Activated CD4-positive, alpha-beta T cell treated with anti-CD3 and anti-CD28 coated beads for 36 hours (primary cell): ENCODE results near the gene NTN3. TPM values are rescaled to one million over a fixed set of nuclear protein-coding genes. Genes with fewer than 3 reads are reported as not detected.

Experiments
- ATAC-seq: fragments of 200-7000 bp; cut with Tn5 transposase; one replicate; pipeline ENCODE4 v1.10.0; 2021; ENCODE audit warnings: mild to moderate bottlenecking, moderate library complexity
- CTCF ChIA-PET: fragments of 350-600 bp; sonication (Branson Sonifier 250); formaldehyde crosslinking; loops from one replicate; lab custom pipeline; 2021; ENCODE audit warnings: antibody characterized with exemption; lab: Charles Lee
- POLR2A ChIA-PET: fragments of 350-600 bp; sonication (Branson Sonifier 250); formaldehyde crosslinking; loops from one replicate; lab custom pipeline; 2021; ENCODE audit warnings: antibody characterized with exemption, inconsistent platforms; lab: Charles Lee
- DNase-seq: peaks from one replicate; pipeline ENCODE4 v3.0.0-alpha.2; 2020
- H3K27ac Mint-ChIP-seq: one replicate; pipeline ENCODE4 v1.8.0; 2021; ENCODE audit warnings: mixed read lengths
- H3K27me3 Mint-ChIP-seq: one replicate; pipeline ENCODE4 v1.8.0; 2021; ENCODE audit warnings: mixed read lengths
- H3K36me3 Mint-ChIP-seq: one replicate; pipeline ENCODE4 v1.8.0; 2021; ENCODE audit warnings: low read depth, mixed read lengths
- H3K4me1 Mint-ChIP-seq: one replicate; pipeline ENCODE4 v1.8.0; 2021; ENCODE audit warnings: mixed read lengths
- H3K4me3 Mint-ChIP-seq: one replicate; pipeline ENCODE4 v1.8.0; 2021; ENCODE audit warnings: mild to moderate bottlenecking, moderate library complexity, mixed read lengths
- H3K9me3 Mint-ChIP-seq: one replicate; pipeline ENCODE4 v1.8.0; 2021; ENCODE audit warnings: low read depth, mixed read lengths
- intact Hi-C, 2 experiments: fragments of 100-400 bp; cut with DNase I in 1 of 2; cut with micrococcal nuclease in 1 of 2; formaldehyde crosslinking; loops; one replicate each; pipeline versions ENCODE4 v1.14.2 to v1.15.1; 2022 to 2024; cut with DNase I, micrococcal nuclease
- total RNA-seq, 2 experiments: library from RNA; stranded (reverse); gene quantifications; one replicate each; pipeline ENCODE4 v1.2.3, GENCODE V29; 2021

Gene NTN3
- total RNA-seq, 2 experiments from 2014 or later, result not detected

DNA sequence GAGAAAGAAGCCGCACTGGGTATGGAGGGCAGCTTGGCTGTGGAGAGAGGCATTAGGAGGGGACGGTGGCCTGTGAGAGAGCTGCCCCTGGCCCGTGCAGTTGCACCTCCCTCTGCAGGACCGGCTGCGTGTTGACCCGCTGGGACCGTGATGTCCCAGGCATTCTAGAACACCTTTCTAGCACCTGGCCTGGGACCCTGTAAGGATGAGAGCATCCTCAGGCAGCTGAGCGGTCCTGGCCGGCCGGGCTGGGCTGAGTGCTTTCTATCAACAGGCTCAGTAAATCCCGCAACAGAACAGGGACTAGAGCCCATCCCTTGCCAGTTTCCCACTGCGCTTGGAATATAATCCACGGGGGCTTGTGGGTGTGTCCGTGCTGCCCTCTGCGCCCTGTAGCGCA, 18.5 kb downstream of the NTN3 start:
- H3K9me3 Mint-ChIP-seq, result no peaks in the 10 kb centered on the region
- intact Hi-C loops, result loop anchor here in 1 of 2 experiments (5.0 to 10.0 kb wide), 2 partner anchors 292 to 465 kb away; partner anchors contain the start of genes CASKIN1 and NHERF2
- no peak for ATAC-seq
- H3K4me1 Mint-ChIP-seq, result peaks cover 14% of the 10 kb centered on the region
- H3K27ac Mint-ChIP-seq, result no peak overlapping the region
- no peak for DNase-seq
- CTCF ChIA-PET, result no interaction called here
- POLR2A ChIA-PET, result interaction anchor here (0.6 kb wide), 1 partner anchor 43 kb away, joined by 3 read pairs; no protein-coding TSS in a partner anchor
- no peak overlapping the region for H3K4me3 Mint-ChIP-seq
- peaks cover 2% of the 10 kb centered on the region for H3K36me3 Mint-ChIP-seq
- H3K27me3 Mint-ChIP-seq, result no peaks in the 10 kb centered on the region

GRCh38 chr16:2490190-2491105, 19.4 kb downstream of the NTN3 start:
- no peak overlapping the region for H3K4me3 Mint-ChIP-seq
- intact Hi-C loops, result no loop called here
- peaks cover 2% of the 10 kb centered on the region for H3K36me3 Mint-ChIP-seq
- ChIA-PET POLR2A (no interaction called here), CTCF (no interaction called here)
- no peaks in the 10 kb centered on the region for H3K27me3 Mint-ChIP-seq
- peaks cover 14% of the 10 kb centered on the region for H3K4me1 Mint-ChIP-seq
- no peaks in the 10 kb centered on the region for H3K9me3 Mint-ChIP-seq
- DNase-seq (no peak), ATAC-seq (no peak)
- H3K27ac Mint-ChIP-seq, result no peak overlapping the region

DNA sequence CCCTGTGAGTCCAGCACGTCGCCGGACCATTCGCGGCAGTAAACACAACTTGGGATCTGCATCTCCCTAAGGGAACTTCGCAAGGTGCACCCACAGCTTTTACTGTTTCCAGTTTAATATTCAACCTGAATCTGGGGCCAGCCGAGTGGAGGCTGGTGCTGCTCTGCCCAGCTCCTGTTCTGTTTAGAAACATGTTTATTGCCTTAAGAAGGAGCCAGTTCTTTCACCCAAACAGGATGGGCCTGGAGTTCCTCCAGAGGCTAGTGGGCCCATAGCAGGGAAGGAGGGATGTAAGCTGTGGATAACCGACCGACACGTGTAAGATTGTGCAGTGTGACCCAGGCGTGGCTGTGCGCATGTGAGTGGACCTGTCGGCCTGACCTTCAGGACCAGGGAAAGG, 21.2 kb downstream of the NTN3 start:
- CTCF ChIA-PET, result no interaction called here
- DNase-seq (no peak), ATAC-seq (no peak)
- H3K9me3 Mint-ChIP-seq, result no peaks in the 10 kb centered on the region
- H3K4me3 Mint-ChIP-seq, result no peak overlapping the region
- H3K4me1 Mint-ChIP-seq, result peaks cover 7% of the 10 kb centered on the region
- H3K27ac Mint-ChIP-seq, result no peak overlapping the region
- intact Hi-C loops, result no loop called here
- no peaks in the 10 kb centered on the region for H3K36me3 Mint-ChIP-seq
- POLR2A ChIA-PET, result no interaction called here
- H3K27me3 Mint-ChIP-seq, result no peaks in the 10 kb centered on the region

- no peak for ATAC-seq
- Mint-ChIP-seq H3K27ac (no peak overlapping the region), H3K27me3 (no peaks in the 10 kb centered on the region), H3K4me3 (no peak overlapping the region), H3K9me3 (no peaks in the 10 kb centered on the region), H3K36me3 (no peaks in the 10 kb centered on the region), H3K4me1 (no peaks in the 10 kb centered on the region)
- no peak for DNase-seq
- CTCF ChIA-PET, result interaction anchor here (0.6 kb wide), 1 partner anchor 299 kb away, joined by 3 read pairs; no protein-coding TSS in a partner anchor
- POLR2A ChIA-PET, result no interaction called here
- intact Hi-C loops, result no loop called here
These were observed 22.5 kb downstream of the NTN3 start for GRCh38 chr16:2493605-2494004.

- intact Hi-C loops, result no loop called here
- Mint-ChIP-seq H3K4me3 (no peak overlapping the region), H3K9me3 (no peaks in the 10 kb centered on the region), H3K27me3 (no peaks in the 10 kb centered on the region), H3K4me1 (no peaks in the 10 kb centered on the region), H3K27ac (no peak overlapping the region), H3K36me3 (no peaks in the 10 kb centered on the region)
- POLR2A ChIA-PET, result no interaction called here
- DNase-seq, result no peak
- ATAC-seq, result no peak
- CTCF ChIA-PET, result no interaction called here
These were observed 23.5 kb downstream of the NTN3 start for GRCh38 chr16:2494616-2495015.

DNA sequence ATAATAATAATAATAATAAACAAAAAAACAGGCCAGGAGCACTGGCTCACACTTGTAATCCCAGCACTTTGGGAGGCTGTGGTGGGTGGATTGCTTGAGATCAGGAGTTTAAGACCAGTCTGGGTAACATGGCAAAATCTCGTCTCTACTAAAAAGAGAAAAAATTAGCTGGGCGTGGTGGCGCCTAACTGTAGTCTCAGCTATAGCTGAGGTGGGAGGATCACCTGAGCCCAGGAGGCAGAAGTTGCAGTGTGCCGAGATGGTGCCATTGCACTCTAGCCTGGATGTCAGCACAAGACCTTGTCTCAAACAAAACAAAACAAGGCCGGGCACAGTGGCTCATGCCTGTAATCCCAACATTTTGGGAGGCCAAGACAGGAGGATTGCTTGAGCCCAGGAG, 23.9 kb downstream of the NTN3 start:
- Mint-ChIP-seq H3K36me3 (no peaks in the 10 kb centered on the region), H3K9me3 (no peaks in the 10 kb centered on the region), H3K27ac (no peak overlapping the region), H3K27me3 (no peaks in the 10 kb centered on the region), H3K4me3 (no peak overlapping the region), H3K4me1 (no peaks in the 10 kb centered on the region)
- intact Hi-C loops, result no loop called here
- POLR2A ChIA-PET, result no interaction called here
- CTCF ChIA-PET, result no interaction called here
- no peak for DNase-seq
- no peak for ATAC-seq

GRCh38 chr16:2496223-2497115, 25.4 kb downstream of the NTN3 start:
- Mint-ChIP-seq H3K27ac (no peak overlapping the region), H3K36me3 (no peaks in the 10 kb centered on the region), H3K9me3 (no peaks in the 10 kb centered on the region), H3K4me1 (no peaks in the 10 kb centered on the region), H3K4me3 (no peak overlapping the region), H3K27me3 (no peaks in the 10 kb centered on the region)
- ChIA-PET CTCF (interaction anchor here (0.6 kb wide), 1 partner anchor 18 kb away, joined by 3 read pairs; no protein-coding TSS in a partner anchor), POLR2A (interaction anchor here (0.6 kb wide), 1 partner anchor 166 kb away, joined by 3 read pairs; no protein-coding TSS in a partner anchor)
- DNase-seq (no peak), ATAC-seq (no peak)
- intact Hi-C loops, result no loop called here

GRCh38 chr16:2497116-2497630, 26.1 kb downstream of the NTN3 start:
- no peaks in the 10 kb centered on the region for H3K9me3 Mint-ChIP-seq

GRCh38 chr16:2497695-2498484, 26.8 kb downstream of the NTN3 start:
- Mint-ChIP-seq H3K4me3 (no peak overlapping the region), H3K36me3 (no peaks in the 10 kb centered on the region), H3K27me3 (no peaks in the 10 kb centered on the region), H3K27ac (no peak overlapping the region), H3K9me3 (no peaks in the 10 kb centered on the region), H3K4me1 (no peaks in the 10 kb centered on the region)
- ATAC-seq (no peak), DNase-seq (no peak)
- intact Hi-C loops, result no loop called here
- POLR2A ChIA-PET, result interaction anchor here (0.6 kb wide), 1 partner anchor 49 kb away, joined by 3 read pairs; no protein-coding TSS in a partner anchor
- CTCF ChIA-PET, result no interaction called here

More at GRCh38 chr16:2497116-2497630, 26.1 kb downstream of the NTN3 start:
- intact Hi-C loops, result no loop called here
- POLR2A ChIA-PET, result interaction anchor here (0.6 kb wide), 1 partner anchor 166 kb away, joined by 3 read pairs; no protein-coding TSS in a partner anchor
- no peak for ATAC-seq
- Mint-ChIP-seq H3K4me1 (no peaks in the 10 kb centered on the region), H3K4me3 (no peak overlapping the region), H3K27me3 (no peaks in the 10 kb centered on the region), H3K36me3 (no peaks in the 10 kb centered on the region), H3K27ac (no peak overlapping the region)
- CTCF ChIA-PET, result no interaction called here
- DNase-seq, result no peak

DNA sequence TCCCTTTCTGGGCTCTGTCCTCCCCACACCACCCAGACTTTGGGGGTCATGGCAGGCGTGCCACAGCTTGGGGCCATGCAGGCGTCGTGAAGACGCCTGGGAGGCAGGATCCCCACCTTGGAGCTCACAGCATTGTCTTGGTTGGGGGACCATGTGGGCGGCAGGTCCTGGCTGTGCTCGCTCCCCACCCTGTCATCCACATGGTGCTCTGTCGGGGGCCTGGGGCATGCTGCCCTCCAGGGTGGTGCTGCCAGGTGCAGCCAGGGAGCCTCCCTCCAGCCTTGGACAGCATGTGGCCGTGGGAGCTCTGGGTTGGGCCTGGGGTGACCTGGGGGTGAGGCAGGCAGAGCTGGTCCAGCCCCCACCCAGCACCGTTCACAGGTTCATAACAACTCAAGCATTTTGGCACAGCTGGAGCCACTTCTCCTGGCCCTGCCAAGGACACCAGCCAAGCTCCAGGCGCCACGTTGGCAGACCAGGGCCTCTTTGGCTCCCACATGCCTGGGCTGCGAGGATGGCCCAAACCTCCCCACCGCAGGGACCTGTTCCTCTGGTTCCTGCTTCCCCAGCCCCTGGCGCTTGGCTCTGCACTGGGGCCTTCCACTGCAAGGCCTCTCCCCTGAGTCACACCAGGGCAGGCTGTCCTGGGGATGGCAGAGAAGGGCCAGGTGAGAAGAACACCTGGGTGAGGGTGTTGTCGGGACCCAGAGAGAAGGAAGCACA, 27.6 kb downstream of the NTN3 start:
- no peak overlapping the region for H3K27ac Mint-ChIP-seq
- H3K9me3 Mint-ChIP-seq, result no peaks in the 10 kb centered on the region
- H3K36me3 Mint-ChIP-seq, result no peaks in the 10 kb centered on the region
- POLR2A ChIA-PET, result interaction anchor here (0.6 kb wide), 1 partner anchor 48 kb away, joined by 3 read pairs; no protein-coding TSS in a partner anchor
- H3K4me3 Mint-ChIP-seq, result no peak overlapping the region
- no peaks in the 10 kb centered on the region for H3K27me3 Mint-ChIP-seq
- ATAC-seq (no peak), DNase-seq (no peak)
- CTCF ChIA-PET, result no interaction called here
- no peaks in the 10 kb centered on the region for H3K4me1 Mint-ChIP-seq
- intact Hi-C loops, result no loop called here
